Skeletal muscle tissue (tissue), 4 donors: Measurements from ENCODE around the gene OCEL1. TPM values are rescaled to one million over a fixed set of nuclear protein-coding genes. Genes with fewer than 3 reads are reported as not detected.
"Not testable (repeated sequence)": the region's sequence is repeated elsewhere in the genome, so short reads cannot be mapped to it uniquely, and the experiment has no call there.

Experiments
- H3K27ac ChIP-seq: one replicate; pipeline ENCODE4 v1.7.0; 2013; ENCODE audit warnings: mild to moderate bottlenecking, low read depth, low read length, inconsistent platforms
- H3K27me3 ChIP-seq, 3 donors: one replicate each; pipeline ENCODE4 v1.7.0; 2013; ENCODE audit warnings: low read length in 3 of 3; ENCODE audit not compliant: control insufficient read depth in 3 of 3, insufficient read depth in 3 of 3
- H3K36me3 ChIP-seq, 3 donors: one replicate each; pipeline ENCODE4 v1.7.0; 2013; ENCODE audit warnings: low read length in 3 of 3; ENCODE audit not compliant: control insufficient read depth in 3 of 3, insufficient read depth in 3 of 3
- H3K4me1 ChIP-seq, 3 donors: one replicate each; pipeline ENCODE4 v1.7.0; 2013; ENCODE audit warnings: low read length in 3 of 3, mild to moderate bottlenecking in 3 of 3; ENCODE audit not compliant: control insufficient read depth in 3 of 3, insufficient read depth in 3 of 3
- H3K4me3 ChIP-seq, 3 donors: one replicate each; pipeline ENCODE4 v1.7.0; 2013; ENCODE audit warnings: low read length in 3 of 3
- H3K9ac ChIP-seq, 3 donors: one replicate each; pipeline ENCODE4 v1.7.0; 2013; ENCODE audit warnings: low read length in 3 of 3, mild to moderate bottlenecking in 3 of 3, moderate library complexity in 2 of 3, low read depth in 1 of 3
- H3K9me3 ChIP-seq, 3 donors: one replicate each; pipeline ENCODE4 v1.7.0; 2013; ENCODE audit warnings: low read length in 3 of 3; ENCODE audit not compliant: control insufficient read depth in 3 of 3
- total RNA-seq: library from RNA; depleted of rRNA; stranded (reverse); fragments of >200 nt; gene quantifications from one replicate; pipeline ENCODE4 v1.2.3, GENCODE V29; 2014
- donor health status: Osteomylitis.

The OCEL1 gene, protein sequence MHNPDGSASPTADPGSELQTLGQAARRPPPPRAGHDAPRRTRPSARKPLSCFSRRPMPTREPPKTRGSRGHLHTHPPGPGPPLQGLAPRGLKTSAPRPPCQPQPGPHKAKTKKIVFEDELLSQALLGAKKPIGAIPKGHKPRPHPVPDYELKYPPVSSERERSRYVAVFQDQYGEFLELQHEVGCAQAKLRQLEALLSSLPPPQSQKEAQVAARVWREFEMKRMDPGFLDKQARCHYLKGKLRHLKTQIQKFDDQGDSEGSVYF
- 4.7 TPM for total RNA-seq

DNA sequence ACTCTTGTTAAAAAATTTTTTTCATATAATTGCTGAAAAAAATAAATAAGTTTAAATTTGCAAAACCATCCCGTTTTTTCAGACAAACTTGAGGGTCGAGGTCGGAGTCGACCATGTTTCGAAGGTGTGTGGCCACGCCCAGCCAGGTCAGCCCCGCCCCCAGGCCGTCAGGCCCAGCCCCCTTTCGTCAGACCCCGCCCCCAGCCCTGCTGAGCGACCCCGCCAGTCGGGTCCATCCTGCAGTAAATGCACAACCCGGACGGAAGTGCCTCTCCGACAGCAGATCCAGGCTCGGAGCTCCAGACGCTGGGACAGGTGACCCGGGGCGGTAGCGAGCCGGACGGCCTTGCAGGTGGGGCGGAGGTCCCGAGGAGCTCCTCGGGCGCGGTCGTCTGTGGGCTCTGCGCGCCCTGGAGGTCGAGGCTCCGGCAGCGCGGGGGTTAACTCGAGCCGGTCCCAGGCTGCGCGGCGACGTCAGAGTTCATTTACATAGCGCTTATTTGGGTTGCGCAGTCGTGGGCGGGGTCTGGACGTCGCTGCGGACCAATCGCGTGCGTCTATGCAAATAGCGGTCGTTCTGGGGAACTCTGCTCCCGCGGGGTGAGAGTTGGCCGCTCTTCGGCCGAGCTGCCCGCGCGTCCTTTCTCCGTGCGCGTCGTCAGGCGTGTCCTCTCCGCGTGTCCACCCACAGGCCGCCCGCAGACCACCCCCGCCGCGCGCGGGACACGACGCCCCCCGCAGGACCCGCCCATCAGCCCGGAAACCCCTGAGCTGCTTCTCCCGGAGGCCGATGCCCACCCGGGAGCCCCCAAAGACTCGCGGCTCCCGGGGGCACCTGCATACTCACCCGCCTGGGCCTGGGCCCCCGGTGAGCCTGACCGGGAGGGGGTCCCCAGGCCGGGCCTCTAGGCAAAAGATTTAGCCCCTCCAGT lies at the start of gene OCEL1:
Gene OCEL1 (plus strand): TSS at position 225 of the 932 bp plus-strand sequence. CDS start 22 bp downstream, at position 247.
- peaks cover 5 to 13% (median 7%) of the 10 kb centered on the region in 3 donors for H3K36me3 ChIP-seq
- peaks cover 0 to 7% (median 5%) of the 10 kb centered on the region in 3 donors for H3K4me1 ChIP-seq
- no peaks in the 10 kb centered on the region for H3K9me3 ChIP-seq
- H3K9ac ChIP-seq = peak within 1 kb of the TSS; percentile 75 to 91 (median 85)
- H3K27ac ChIP-seq = peak within 1 kb of the TSS; percentile 83
- H3K27me3 ChIP-seq = no peaks in the 10 kb centered on the region
- peak within 1 kb of the TSS; percentile 82 to 93 (median 89) for H3K4me3 ChIP-seq

DNA sequence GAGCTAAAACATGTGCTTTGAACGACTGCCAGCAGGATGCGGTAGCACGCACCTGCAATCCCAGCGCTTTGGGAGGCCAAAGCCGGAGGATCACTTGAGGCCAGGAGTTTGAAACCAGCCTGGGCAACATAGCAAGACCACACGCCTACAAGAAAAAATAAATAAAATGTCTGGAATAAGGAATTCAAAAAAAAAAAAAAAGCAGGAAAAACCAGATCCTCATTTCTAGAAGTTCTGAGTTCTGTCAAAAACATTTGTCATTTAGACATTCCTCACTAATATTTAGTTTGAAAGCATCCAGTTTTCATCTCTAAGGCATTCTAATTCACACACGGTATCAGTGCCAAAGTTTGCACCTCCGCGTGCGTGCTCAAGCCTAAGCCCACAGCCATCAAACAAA lies 47.7 kb upstream of the OCEL1 start:
- no peaks in the 10 kb centered on the region for H3K4me1 ChIP-seq
- H3K27me3 ChIP-seq = no peaks in the 10 kb centered on the region
- no peak overlapping the region for H3K4me3 ChIP-seq
- no peaks in the 10 kb centered on the region for H3K9me3 ChIP-seq
- H3K9ac ChIP-seq = no peak overlapping the region
- peaks cover 8 to 11% (median 8%) of the 10 kb centered on the region in 3 donors for H3K36me3 ChIP-seq
- H3K27ac ChIP-seq = no peak overlapping the region

GRCh38 chr19:17180997-17181702 lies 44.9 kb upstream of the OCEL1 start:
- Histone ChIP-seq H3K4me3 (no peak overlapping the region), H3K36me3 (peaks cover 8 to 13% (median 10%) of the 10 kb centered on the region in 3 donors), H3K27ac (no peak overlapping the region), H3K9me3 (no peaks in the 10 kb centered on the region), H3K4me1 (no peaks in the 10 kb centered on the region), H3K27me3 (no peaks in the 10 kb centered on the region), H3K9ac (no peak overlapping the region)

GRCh38 chr19:17183271-17183761 lies 42.7 kb upstream of the OCEL1 start:
- H3K36me3 ChIP-seq = peaks cover 8 to 17% (median 17%) of the 10 kb centered on the region in 3 donors
- no peak overlapping the region for H3K4me3 ChIP-seq
- no peak overlapping the region for H3K9ac ChIP-seq
- no peaks in the 10 kb centered on the region for H3K27me3 ChIP-seq
- no peak overlapping the region for H3K27ac ChIP-seq
- no peaks in the 10 kb centered on the region for H3K4me1 ChIP-seq
- no peaks in the 10 kb centered on the region for H3K9me3 ChIP-seq

- H3K27ac ChIP-seq = no peak overlapping the region
These were observed 42.1 kb upstream of the OCEL1 start for GRCh38 chr19:17183858-17184321.

DNA sequence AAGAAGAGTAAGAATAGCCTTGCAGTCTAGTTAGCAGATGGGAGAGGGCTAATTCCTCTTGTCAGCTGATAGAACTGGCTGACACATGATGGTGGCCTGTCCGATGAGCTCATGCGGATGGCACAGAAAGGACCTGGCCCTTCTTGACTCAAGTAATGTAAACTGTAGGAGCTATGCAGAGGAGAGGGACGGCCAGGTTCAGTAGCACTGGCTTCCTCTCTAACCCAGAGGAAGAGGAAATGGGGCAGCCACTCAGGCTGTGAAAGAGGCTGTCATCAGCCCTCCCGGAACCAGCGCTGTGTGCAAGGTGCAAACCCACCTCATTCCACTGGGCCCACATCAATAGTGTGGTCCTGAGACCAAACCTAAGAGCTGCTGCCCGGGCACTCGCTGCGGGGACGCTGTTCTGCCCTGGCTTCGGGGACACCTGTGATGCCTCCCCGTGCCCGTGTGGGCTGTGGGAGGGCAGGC lies 41.6 kb upstream of the OCEL1 start:
- peaks cover 8 to 22% (median 21%) of the 10 kb centered on the region in 3 donors for H3K36me3 ChIP-seq
- no peaks in the 10 kb centered on the region for H3K9me3 ChIP-seq
- no peaks in the 10 kb centered on the region for H3K4me1 ChIP-seq
- no peak overlapping the region for H3K27ac ChIP-seq
- no peaks in the 10 kb centered on the region for H3K27me3 ChIP-seq
- H3K4me3 ChIP-seq = no peak overlapping the region
- H3K9ac ChIP-seq = no peak overlapping the region

More at GRCh38 chr19:17183858-17184321, 42.1 kb upstream of the OCEL1 start:
- no peaks in the 10 kb centered on the region for H3K4me1 ChIP-seq
- no peak overlapping the region for H3K4me3 ChIP-seq
- H3K27me3 ChIP-seq = no peaks in the 10 kb centered on the region
- no peaks in the 10 kb centered on the region for H3K9me3 ChIP-seq
- no peak overlapping the region for H3K9ac ChIP-seq
- H3K36me3 ChIP-seq = peaks cover 8 to 17% (median 17%) of the 10 kb centered on the region in 3 donors

- H3K9ac ChIP-seq = no peak overlapping the region
- no peaks in the 10 kb centered on the region for H3K4me1 ChIP-seq
- H3K4me3 ChIP-seq = no peak overlapping the region
- no peak overlapping the region for H3K27ac ChIP-seq
- no peaks in the 10 kb centered on the region for H3K9me3 ChIP-seq
- peaks cover 8 to 26% (median 24%) of the 10 kb centered on the region in 3 donors for H3K36me3 ChIP-seq
- no peaks in the 10 kb centered on the region for H3K27me3 ChIP-seq
These were observed 40.4 kb upstream of the OCEL1 start for GRCh38 chr19:17185590-17185989.

- not testable (repeated sequence) for H3K27ac ChIP-seq, H3K9ac ChIP-seq, H3K27me3 ChIP-seq, H3K4me3 ChIP-seq, H3K4me1 ChIP-seq, H3K9me3 ChIP-seq
- H3K36me3 ChIP-seq = peaks cover 34 to 45% (median 38%) of the 10 kb centered on the region in 3 donors
These were observed 34.3 kb upstream of the OCEL1 start for GRCh38 chr19:17191736-17192135.

- H3K4me1 ChIP-seq = no peaks in the 10 kb centered on the region
- H3K9ac ChIP-seq = no peak overlapping the region
- no peaks in the 10 kb centered on the region for H3K27me3 ChIP-seq
- H3K27ac ChIP-seq = no peak overlapping the region
- no peaks in the 10 kb centered on the region for H3K9me3 ChIP-seq
- H3K36me3 ChIP-seq = peaks cover 35 to 47% (median 35%) of the 10 kb centered on the region in 3 donors
- no peak overlapping the region for H3K4me3 ChIP-seq
These were observed 33.3 kb upstream of the OCEL1 start for GRCh38 chr19:17192751-17193150.
